ENCODE data around the gene TEAD1.
"Not testable (repeated sequence)": the region's sequence is repeated elsewhere in the genome, so short reads cannot be mapped to it uniquely, and the experiment has no call there.

DNA sequence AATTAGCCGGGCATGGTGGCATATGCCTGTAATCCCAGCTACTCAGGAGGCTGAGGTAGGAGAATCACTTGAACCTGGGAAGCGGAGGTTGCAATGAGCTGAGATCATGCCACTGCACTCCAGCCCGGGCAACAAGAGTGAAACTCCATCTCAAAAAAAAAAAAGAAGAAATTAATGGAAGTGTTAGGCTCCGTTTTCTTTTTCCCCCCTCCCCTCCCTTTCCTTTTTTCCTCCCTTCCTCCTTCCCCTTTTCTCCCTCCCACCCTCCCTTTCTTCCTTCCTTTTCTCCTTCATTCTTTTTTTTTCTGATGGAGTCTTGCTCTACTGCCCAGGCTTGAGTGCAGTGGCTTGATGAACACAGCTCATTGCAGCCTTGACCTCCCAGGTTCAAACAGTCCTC lies 203.3 kb downstream of the TEAD1 start:
- not testable (repeated sequence) for TF ChIP-seq FOSL1 (tag; conservative IDR thresholded peaks at IDR 0.05); HDAC2 (IDR thresholded peaks at IDR 0.05); ZNF668 (CRISPR knock-in tag; IDR thresholded peaks at IDR 0.05); CBX5 (IDR thresholded peaks at IDR 0.05; ENCODE audit: borderline replicate concordance, low read depth); SIN3A (IDR thresholded peaks at IDR 0.05; ENCODE audit: borderline replicate concordance in 2 of 2, control insufficient read depth in 1 of 2, low read depth in 2 of 2, low read length in 2 of 2); SIRT6 (IDR thresholded peaks at IDR 0.05; ENCODE audit: low read depth, low read length); U2AF1 (optimal IDR thresholded peaks at IDR 0.05; ENCODE audit: low read depth, low read length); BRCA1 (IDR thresholded peaks at IDR 0.05); BRCA1 (CRISPR knock-in tag; IDR thresholded peaks at IDR 0.05)
- TF ChIP-seq, protein P1, sequence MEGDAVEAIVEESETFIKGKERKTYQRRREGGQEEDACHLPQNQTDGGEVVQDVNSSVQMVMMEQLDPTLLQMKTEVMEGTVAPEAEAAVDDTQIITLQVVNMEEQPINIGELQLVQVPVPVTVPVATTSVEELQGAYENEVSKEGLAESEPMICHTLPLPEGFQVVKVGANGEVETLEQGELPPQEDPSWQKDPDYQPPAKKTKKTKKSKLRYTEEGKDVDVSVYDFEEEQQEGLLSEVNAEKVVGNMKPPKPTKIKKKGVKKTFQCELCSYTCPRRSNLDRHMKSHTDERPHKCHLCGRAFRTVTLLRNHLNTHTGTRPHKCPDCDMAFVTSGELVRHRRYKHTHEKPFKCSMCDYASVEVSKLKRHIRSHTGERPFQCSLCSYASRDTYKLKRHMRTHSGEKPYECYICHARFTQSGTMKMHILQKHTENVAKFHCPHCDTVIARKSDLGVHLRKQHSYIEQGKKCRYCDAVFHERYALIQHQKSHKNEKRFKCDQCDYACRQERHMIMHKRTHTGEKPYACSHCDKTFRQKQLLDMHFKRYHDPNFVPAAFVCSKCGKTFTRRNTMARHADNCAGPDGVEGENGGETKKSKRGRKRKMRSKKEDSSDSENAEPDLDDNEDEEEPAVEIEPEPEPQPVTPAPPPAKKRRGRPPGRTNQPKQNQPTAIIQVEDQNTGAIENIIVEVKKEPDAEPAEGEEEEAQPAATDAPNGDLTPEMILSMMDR (IDR thresholded peaks at IDR 0.05 in 2 of 3, conservative IDR thresholded peaks at IDR 0.05 in 1 of 3; ENCODE audit: insufficient read depth in 2 of 3, low read depth in 1 of 3, low read length in 3 of 3), result not testable (repeated sequence)
- TF ChIP-seq, protein P2, sequence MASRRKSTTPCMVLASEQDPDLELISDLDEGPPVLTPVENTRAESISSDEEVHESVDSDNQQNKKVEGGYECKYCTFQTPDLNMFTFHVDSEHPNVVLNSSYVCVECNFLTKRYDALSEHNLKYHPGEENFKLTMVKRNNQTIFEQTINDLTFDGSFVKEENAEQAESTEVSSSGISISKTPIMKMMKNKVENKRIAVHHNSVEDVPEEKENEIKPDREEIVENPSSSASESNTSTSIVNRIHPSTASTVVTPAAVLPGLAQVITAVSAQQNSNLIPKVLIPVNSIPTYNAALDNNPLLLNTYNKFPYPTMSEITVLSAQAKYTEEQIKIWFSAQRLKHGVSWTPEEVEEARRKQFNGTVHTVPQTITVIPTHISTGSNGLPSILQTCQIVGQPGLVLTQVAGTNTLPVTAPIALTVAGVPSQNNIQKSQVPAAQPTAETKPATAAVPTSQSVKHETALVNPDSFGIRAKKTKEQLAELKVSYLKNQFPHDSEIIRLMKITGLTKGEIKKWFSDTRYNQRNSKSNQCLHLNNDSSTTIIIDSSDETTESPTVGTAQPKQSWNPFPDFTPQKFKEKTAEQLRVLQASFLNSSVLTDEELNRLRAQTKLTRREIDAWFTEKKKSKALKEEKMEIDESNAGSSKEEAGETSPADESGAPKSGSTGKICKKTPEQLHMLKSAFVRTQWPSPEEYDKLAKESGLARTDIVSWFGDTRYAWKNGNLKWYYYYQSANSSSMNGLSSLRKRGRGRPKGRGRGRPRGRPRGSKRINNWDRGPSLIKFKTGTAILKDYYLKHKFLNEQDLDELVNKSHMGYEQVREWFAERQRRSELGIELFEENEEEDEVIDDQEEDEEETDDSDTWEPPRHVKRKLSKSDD (conservative IDR thresholded peaks at IDR 0.05; ENCODE audit: low read length), result not testable (repeated sequence)
